Erythroblast (primary cell): ENCODE measurements around the gene RAD51B.

Source experiments
- GATA1 ChIP-seq: IDR thresholded peaks from 2 replicates; pipeline ENCODE4 v1.6.1; 2011; ENCODE audit warnings: low read depth, mild to moderate bottlenecking, control low read depth, low read length, moderate library complexity
- POLR2A ChIP-seq: IDR thresholded peaks from 2 replicates; pipeline ENCODE4 v1.6.1; 2011; ENCODE audit warnings: mild to moderate bottlenecking, low read length

GRCh38 chr14:68384881-68385280, 565.3 kb downstream of the RAD51B start:
- TF ChIP-seq POLR2A (no peak), GATA1 (no peak)
